HCT116 (cell line): Measurements from ENCODE around the gene GALK1.

Experiments
- CTCF ChIP-seq, 3 experiments: fragments of 200-600 bp in 1 of 3; sonication (generic) in 1 of 3; IDR thresholded peaks in 2 of 3; conservative IDR thresholded peaks in 1 of 3; 2 replicates each; pipeline ENCODE4 v1.5.1; 2012 to 2017; ENCODE audit warnings: low read depth in 2 of 3, low read length in 2 of 3, antibody characterized with exemption in 1 of 3, borderline replicate concordance in 1 of 3, control low read depth in 1 of 3, mild to moderate bottlenecking in 1 of 3, mixed read lengths in 1 of 3, mixed run types in 1 of 3, moderate library complexity in 1 of 3; ENCODE audit not compliant: insufficient read depth in 1 of 3
- EZH2 ChIP-seq: fragments of 200-600 bp; sonication (generic); IDR thresholded peaks from 2 replicates; pipeline ENCODE4 v1.6.1; 2017; ENCODE audit warnings: antibody characterized with exemption, mixed run types
- EZH2phosphoT487 ChIP-seq: fragments of 200-600 bp; IDR thresholded peaks from 2 replicates; pipeline ENCODE4 v1.6.1; 2018; ENCODE audit warnings: antibody characterized with exemption, borderline replicate concordance
- JUND ChIP-seq: IDR thresholded peaks from 2 replicates; pipeline ENCODE4 v1.6.1; 2012
- POLR2A ChIP-seq: IDR thresholded peaks from 2 replicates; pipeline ENCODE4 v1.7.0; 2011; ENCODE audit warnings: borderline replicate concordance; ENCODE audit not compliant: insufficient read depth, insufficient read length; ENCODE audit errors: extremely low read depth
- POLR2AphosphoS5 ChIP-seq: IDR thresholded peaks from 2 replicates; pipeline ENCODE4 v1.6.1; 2011; ENCODE audit warnings: mild to moderate bottlenecking, low read depth, low read length, moderate library complexity
- SRF ChIP-seq: IDR thresholded peaks from 2 replicates; pipeline ENCODE4 v1.6.1; 2012; ENCODE audit warnings: low read depth
- TCF7L2 ChIP-seq: IDR thresholded peaks from 2 replicates; pipeline ENCODE4 v1.7.0; 2011; ENCODE audit warnings: borderline replicate concordance, inconsistent platforms; ENCODE audit not compliant: insufficient read depth, insufficient read length; ENCODE audit errors: extremely low read depth
- YY1 ChIP-seq: IDR thresholded peaks from 2 replicates; pipeline ENCODE4 v1.6.1; 2011; ENCODE audit warnings: low read length, low read depth, moderate library complexity, mild to moderate bottlenecking; ENCODE audit not compliant: insufficient replicate concordance; ENCODE audit errors: extremely low read depth
- ZFX ChIP-seq: fragments of 450-650 bp; IDR thresholded peaks from 2 replicates; pipeline ENCODE4 v1.6.1; 2017
- ZNF274 ChIP-seq: fragments of 200-500 bp; sonication (Bioruptor generic); IDR thresholded peaks from 2 replicates; pipeline ENCODE4 v1.6.1; 2014; ENCODE audit warnings: mild to moderate bottlenecking, low read depth, low read length, inconsistent platforms
- TF ChIP-seq, protein P1 (sequence below): IDR thresholded peaks from 2 replicates; pipeline ENCODE4 v1.6.1; 2012; ENCODE audit warnings: low read depth
- TF ChIP-seq, protein P2 (sequence below): IDR thresholded peaks from 2 replicates; pipeline ENCODE4 v1.6.1; 2012

GRCh38 chr17:75712446-75712845 is 52.5 kb downstream of the GALK1 start:
- no peak for TF ChIP-seq CTCF (IDR thresholded peaks at IDR 0.05 in 2 of 3, conservative IDR thresholded peaks at IDR 0.05 in 1 of 3; ENCODE audit: borderline replicate concordance in 1 of 3, insufficient read depth in 1 of 3, low read depth in 2 of 3, low read length in 2 of 3)
- TF ChIP-seq POLR2AphosphoS5: no peak
- TF ChIP-seq ZNF274: no peak
- TF ChIP-seq JUND: no peak
- TF ChIP-seq POLR2A: no peak
- TF ChIP-seq EZH2: no peak
- TF ChIP-seq TCF7L2: no peak
- no peak for TF ChIP-seq EZH2phosphoT487
- TF ChIP-seq, protein P1, sequence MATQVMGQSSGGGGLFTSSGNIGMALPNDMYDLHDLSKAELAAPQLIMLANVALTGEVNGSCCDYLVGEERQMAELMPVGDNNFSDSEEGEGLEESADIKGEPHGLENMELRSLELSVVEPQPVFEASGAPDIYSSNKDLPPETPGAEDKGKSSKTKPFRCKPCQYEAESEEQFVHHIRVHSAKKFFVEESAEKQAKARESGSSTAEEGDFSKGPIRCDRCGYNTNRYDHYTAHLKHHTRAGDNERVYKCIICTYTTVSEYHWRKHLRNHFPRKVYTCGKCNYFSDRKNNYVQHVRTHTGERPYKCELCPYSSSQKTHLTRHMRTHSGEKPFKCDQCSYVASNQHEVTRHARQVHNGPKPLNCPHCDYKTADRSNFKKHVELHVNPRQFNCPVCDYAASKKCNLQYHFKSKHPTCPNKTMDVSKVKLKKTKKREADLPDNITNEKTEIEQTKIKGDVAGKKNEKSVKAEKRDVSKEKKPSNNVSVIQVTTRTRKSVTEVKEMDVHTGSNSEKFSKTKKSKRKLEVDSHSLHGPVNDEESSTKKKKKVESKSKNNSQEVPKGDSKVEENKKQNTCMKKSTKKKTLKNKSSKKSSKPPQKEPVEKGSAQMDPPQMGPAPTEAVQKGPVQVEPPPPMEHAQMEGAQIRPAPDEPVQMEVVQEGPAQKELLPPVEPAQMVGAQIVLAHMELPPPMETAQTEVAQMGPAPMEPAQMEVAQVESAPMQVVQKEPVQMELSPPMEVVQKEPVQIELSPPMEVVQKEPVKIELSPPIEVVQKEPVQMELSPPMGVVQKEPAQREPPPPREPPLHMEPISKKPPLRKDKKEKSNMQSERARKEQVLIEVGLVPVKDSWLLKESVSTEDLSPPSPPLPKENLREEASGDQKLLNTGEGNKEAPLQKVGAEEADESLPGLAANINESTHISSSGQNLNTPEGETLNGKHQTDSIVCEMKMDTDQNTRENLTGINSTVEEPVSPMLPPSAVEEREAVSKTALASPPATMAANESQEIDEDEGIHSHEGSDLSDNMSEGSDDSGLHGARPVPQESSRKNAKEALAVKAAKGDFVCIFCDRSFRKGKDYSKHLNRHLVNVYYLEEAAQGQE: no peak
- TF ChIP-seq, protein P2, sequence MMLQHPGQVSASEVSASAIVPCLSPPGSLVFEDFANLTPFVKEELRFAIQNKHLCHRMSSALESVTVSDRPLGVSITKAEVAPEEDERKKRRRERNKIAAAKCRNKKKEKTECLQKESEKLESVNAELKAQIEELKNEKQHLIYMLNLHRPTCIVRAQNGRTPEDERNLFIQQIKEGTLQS: no peak
- no peak for TF ChIP-seq SRF
- no peak for TF ChIP-seq YY1
- TF ChIP-seq ZFX: no peak
